GM19023 (cell line): Measurements from ENCODE around the gene TNIP2.
"Not testable (repeated sequence)": the region's sequence is repeated elsewhere in the genome, so short reads cannot be mapped to it uniquely, and the experiment has no call there.

Experiments used
- ATAC-seq: cut with Tn5 transposase; IDR thresholded peaks from one replicate; pipeline ENCODE4 v1.9.1; 2021; ENCODE audit warnings: mild to moderate bottlenecking, moderate library complexity; ENCODE audit not compliant: unreplicated experiment

The TNIP2 gene

DNA sequence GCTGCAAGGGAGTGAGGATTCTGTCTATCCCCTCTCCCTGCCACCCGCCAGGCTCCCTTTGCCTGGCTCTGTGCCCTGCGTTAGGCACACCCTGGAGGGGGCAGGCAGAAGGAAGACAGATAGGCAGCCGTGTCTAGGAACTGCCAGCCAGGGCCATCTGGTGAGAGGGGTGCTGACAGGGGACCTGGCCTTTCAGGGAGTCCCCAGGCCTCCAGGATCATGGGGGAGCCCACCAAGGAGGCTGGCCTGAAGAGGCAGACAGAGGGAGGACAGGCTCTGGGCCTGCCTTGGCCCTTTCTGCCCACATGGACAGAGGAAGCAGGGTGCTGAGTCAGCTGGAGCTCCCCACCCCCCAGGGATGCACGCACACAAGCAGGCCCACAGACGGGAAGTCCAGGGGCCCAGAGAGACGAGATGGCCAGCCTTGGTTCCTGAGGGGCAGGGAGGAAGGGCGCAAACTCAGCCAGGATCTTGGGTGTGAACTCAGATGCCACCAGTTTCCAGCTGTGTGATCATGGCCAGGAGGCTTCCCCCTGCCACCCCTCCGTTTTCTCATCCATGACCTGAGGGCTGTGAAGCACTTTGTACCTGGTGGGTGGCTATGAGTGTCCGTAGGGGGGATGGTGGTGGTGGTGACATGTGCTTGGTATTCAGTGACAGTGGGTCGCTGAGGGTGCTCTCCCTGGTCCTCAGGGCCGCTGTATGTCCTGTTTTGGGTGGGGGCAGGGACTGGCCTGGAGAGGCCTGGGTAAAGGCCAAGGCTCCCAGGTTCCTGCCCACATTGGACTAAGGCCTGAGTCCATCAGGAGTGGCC is 38.6 kb upstream of the TNIP2 start:
- ATAC-seq, result no peak

DNA sequence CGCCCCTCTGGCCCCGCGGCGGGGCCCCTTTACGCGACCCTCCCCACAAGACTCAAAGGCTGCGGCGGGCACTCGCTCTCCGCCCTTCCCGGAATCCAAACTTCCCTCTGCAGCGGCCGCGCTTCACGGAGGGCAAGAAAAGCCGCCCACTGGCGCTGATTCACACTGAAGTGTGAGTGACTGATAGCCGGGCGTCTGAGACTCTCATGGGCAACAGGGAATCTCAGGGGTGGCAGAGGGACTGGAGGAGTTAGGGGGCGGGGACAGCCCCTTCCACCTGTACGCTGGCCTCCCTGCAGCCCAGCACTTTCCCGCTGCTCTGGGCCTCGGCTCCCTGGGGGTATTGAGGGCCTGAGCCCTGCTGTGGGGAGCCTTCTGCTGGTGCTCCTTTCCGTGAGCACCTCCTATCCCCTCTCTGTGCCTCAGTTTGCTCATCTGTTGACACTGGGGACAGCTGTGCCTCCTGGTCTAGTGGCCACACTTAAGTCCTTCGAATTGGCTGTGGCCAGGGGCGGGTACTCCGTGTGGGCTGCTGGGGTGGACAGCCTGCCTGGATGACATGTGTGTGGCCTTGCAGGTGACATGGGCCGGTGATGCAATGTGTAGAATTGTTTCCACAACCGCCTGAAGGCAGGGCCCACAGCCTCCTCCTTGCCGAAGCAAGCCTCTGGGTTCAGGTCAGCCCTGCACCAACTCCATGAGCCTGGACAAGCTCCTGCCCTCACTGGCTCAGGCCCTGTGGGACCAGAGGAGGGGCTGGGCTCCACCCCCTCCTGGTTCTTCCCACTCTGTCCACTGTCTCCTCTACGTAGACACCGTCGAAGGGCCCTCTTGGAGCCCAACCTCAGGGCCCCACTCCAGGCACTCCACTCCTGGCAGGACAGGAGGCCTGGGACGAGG is 37.7 kb upstream of the TNIP2 start:
- no peak for ATAC-seq

DNA sequence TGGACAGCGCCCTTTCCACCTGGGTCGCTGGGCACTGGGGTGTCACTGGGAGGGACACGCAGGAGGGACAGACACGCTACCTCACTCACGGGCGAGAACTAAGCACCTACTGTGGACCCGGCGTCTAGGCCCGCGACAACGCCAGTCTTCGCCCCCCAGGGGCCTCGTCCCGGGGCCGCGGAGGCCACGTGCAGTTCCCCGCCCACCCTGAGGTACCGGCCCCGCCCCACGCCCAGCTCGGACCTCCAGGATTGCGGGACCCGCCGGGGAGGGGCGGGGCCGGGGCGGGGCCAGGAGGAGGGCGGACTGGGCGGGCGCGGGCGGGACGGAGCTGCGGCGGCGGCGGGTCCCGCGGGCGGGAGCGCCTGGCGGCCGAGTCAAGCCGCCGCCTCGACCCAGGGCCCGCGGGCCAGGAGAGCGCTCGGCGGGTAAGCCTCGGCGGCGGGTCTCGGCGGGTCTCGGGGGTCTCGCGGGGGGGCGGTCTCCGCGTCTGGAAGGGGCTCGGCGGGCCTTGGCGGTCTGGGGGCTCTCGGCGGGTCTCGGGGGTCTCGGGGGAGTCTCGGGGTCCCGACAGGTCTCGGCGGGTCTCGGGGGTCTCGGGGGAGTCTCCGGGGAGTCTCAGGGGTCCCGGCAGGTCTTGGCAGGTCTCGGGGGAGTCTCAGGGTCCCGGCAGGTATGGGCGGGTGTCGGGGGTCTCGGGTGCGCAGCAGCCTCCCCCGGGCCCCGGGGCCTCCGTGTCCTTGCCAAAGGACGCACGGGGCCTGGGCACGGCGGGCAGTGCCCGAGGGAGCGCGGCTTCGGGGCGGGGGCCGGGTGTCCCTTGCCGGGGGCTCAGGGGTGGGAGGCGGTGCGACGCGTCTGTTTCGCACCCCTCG is 36.8 kb upstream of the TNIP2 start, which contains the start of gene SH3BP2:
Gene SH3BP2, plus strand, starts transcription at position 375 of the 875 bp plus-strand sequence. CDS start 27,533 bp downstream, outside the sequence.
- peak; percentile 47 for ATAC-seq

DNA sequence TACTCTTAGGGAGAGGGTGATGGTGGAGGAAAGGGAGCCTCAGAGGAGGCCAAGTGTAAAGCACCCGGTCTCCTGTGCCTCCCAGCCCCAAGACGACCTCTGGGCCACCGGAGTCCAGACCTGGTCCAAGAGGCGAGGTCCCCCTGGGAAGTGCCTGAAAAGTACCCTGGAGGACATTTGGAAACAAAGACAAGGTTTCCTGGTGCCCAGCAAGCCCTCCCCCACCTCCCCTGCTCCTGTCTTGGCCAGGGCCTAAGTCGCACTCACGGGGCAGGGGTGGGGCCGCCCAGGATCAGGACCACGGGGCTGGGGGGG is 36.2 kb upstream of the TNIP2 start:
- ATAC-seq, result no peak

- no peak for ATAC-seq
Observed at GRCh38 chr4:2791518-2792395, 35.6 kb upstream of the TNIP2 start.

DNA sequence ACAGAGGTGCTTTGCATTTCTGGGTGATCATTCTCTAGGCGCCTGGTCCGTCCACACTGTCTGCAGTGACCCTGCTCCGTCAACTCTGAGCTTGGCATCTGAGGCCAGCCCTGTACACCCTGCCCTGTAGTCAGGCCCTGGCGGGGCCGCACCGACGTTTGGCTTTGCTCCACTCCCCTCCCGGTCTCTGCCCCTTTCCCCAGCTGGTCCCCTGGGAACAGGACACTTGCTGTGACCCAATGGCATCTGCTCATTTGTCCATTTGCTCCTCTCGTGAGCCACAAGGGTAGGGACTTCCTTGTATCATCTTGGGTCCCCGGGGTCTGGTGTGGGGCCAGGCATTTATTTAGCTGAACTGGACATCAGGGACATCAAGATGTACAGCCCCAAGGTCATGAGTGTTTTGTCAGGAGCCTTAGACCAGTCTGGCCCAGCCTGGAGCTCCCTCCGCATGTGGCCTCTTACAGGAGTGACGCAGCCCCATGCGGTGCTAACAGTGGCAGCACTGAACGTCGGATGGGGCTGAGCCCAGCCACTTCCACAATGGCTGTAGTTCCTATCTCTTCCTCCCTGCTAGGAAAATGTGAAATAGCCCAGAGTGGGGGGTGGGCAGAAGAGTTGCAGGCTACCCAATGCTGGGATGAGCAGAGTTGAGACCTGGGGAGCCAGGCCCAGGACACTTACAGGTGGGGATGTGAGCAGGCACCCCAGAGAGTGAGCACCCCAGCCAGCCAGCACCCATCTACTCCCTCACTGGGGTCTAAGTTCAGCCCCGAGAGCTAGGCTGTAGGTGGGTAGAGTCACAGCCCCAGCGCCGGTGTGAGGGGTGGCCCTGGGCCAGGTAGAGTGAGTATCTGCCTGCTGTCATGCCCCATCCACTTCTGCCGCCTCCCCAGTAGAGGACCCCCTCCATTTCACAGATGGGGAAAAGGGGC is 34.7 kb upstream of the TNIP2 start:
- no peak for ATAC-seq

GRCh38 chr4:2789793-2790582 is 33.9 kb upstream of the TNIP2 start:
- ATAC-seq, result no peak

DNA sequence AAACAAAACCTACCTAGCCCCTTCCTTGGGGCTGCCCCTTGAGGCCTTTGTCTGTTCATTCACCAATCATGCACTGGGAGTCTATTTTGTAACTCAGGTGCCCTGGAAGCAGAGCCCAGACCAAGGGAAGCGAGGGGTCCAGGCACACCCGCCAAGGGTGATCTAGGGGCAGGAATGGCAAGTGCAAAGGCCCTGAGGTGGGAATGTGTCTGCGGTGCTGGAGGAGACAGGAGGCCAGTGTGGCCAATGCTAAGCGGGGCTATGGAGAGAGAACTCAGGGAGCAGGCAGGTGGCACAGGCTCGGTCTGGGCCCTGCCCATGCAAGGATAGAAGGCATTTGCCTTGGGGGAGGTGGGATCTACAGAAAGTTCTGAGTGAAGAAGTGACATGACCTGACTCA is 33.2 kb upstream of the TNIP2 start:
- ATAC-seq, result no peak

- no peak for ATAC-seq
Observed at GRCh38 chr4:2788532-2789103, 32.5 kb upstream of the TNIP2 start.

- ATAC-seq, result no peak
Observed at GRCh38 chr4:2788101-2788500, 32.0 kb upstream of the TNIP2 start.

DNA sequence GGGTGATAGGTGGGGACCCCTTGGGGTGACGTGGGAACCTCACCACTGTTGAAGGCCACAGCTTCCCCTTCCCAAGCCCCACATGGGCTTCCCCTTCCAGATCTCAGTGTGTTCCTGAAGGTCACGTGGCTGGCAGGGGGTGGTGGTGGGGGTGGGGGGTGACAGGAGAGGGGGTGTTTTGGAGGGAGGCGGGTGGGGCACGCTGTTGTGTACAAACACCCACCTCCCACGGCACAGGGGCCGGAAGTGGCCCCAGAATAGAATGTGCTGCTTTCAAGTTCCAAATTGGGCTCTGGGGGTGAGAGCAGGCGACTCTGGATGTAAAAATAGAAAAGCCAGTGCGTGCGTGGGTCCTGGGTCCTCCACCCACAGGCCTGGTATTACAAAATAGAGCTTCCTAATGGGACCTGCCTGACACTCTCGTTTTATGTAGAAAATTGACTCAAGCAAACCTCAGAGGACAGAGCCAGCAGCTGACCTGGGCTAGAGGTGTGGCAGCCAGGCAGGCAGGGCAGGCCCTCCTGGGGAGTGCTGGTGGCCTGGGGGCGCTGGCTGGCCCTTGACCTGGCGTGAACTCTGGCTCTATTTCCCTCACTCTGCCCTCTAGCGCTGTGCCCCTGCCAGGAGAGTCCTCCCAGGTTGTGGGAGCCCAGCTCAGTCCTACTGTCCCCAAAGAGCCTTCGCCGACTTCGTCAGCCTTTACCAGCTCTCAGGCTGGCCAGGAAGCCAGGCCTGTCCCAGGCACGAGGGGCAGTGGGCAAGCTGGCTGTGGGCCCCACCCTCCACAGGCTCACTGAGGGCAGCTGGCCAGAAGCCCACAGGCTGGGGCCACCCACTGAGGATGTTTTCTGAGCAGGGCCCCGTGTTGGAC is 31.3 kb upstream of the TNIP2 start:
- peak; percentile 61 for ATAC-seq

DNA sequence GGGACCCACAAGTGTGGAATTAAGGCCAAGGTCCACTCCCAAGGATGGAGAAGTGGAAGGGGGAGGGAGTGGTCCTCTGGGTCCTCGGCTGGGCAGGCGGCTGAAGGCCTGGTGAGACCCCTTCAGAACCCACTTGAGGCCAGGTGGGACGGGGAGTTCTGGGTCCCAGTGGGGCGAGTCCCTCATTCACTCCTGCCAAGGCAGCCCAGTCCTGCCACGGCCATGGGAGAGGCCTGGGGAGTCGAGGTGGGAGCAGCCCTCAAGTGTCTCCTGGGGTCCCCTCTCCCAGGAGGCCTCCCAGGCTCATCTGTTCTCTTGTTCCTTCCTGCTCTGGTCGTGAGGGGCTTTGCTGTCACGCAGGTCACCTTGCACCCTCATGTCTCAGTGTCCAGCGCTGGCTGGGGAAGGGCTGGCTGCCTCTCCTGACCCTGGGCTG is 30.7 kb upstream of the TNIP2 start:
- no peak for ATAC-seq

- no peak for ATAC-seq
Observed at GRCh38 chr4:2786152-2786671, 30.1 kb upstream of the TNIP2 start.

- no peak for ATAC-seq
Observed at GRCh38 chr4:2785613-2786012, 29.5 kb upstream of the TNIP2 start.

GRCh38 chr4:2783790-2784189 is 27.7 kb upstream of the TNIP2 start:
- ATAC-seq, result no peak

- no peak for ATAC-seq
Observed at GRCh38 chr4:2781911-2782310, 25.8 kb upstream of the TNIP2 start.

DNA sequence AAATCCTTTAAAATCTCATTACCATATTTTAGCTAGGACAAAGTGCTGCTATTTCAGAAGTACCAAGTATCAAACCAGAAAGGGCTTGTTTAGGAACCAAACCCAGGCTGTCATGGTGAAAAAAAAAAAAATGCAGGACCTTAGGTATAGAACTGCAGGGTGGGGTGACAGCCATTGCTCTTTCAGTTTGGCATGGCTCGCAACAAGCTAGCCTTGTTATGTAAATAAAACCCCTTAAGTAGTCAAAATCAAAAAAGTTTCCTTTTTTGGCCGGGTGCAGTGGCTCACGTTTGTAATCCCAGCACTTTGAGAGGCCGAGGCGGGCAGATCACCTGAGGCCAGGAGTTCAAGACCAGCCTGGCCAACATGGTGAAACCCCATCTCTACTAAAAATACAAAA is 24.5 kb upstream of the TNIP2 start:
- not testable (repeated sequence) for ATAC-seq
